Choroid plexus epithelial cell (primary cell): ENCODE data around the gene C1R.
A peak's percentile ranks its signal among the peaks of the same experiment; 100 is the strongest.
"Not testable (repeated sequence)": the region's sequence is repeated elsewhere in the genome, so short reads cannot be mapped to it uniquely, and the experiment has no call there.

Experiments
- DNase-seq: peaks from one replicate; pipeline ENCODE4 v3.0.0-alpha.2; 2010; ENCODE audit warnings: low read depth
- H3K4me3 ChIP-seq: 2 replicates; pipeline ENCODE4 v1.5.1; 2011; ENCODE audit warnings: low read depth, mild to moderate bottlenecking, control low read depth, low read length, moderate library complexity
- TF ChIP-seq, protein P1 (sequence below): conservative IDR thresholded peaks from 2 replicates; pipeline ENCODE4 v1.5.1; 2011; ENCODE audit warnings: low read depth, mild to moderate bottlenecking, control low read depth, inconsistent platforms, low read length, moderate library complexity

The C1R gene

DNA sequence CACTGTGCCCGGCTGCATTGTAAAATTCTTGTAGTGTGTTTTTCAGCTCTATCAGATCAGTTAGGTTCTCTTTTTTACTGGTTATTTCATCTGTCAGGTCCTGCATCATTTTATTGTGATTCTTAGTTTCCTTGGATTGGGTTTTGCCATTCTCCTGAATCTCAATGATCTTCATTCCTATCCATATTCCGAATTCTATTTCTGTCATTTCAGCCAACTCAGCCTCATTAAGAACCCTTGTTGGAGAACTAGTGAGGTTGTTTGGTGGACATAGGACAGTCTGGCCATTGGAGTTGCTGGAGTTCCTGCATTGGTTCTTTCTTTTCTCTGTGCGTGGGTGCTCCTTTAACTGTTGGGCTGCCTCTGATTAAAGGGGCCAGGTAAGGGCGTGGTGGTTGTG is 37.3 kb downstream of the C1R start:
- no peak for DNase-seq
- TF ChIP-seq, protein P1, sequence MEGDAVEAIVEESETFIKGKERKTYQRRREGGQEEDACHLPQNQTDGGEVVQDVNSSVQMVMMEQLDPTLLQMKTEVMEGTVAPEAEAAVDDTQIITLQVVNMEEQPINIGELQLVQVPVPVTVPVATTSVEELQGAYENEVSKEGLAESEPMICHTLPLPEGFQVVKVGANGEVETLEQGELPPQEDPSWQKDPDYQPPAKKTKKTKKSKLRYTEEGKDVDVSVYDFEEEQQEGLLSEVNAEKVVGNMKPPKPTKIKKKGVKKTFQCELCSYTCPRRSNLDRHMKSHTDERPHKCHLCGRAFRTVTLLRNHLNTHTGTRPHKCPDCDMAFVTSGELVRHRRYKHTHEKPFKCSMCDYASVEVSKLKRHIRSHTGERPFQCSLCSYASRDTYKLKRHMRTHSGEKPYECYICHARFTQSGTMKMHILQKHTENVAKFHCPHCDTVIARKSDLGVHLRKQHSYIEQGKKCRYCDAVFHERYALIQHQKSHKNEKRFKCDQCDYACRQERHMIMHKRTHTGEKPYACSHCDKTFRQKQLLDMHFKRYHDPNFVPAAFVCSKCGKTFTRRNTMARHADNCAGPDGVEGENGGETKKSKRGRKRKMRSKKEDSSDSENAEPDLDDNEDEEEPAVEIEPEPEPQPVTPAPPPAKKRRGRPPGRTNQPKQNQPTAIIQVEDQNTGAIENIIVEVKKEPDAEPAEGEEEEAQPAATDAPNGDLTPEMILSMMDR: no peak
- no peak overlapping the region for H3K4me3 ChIP-seq

DNA sequence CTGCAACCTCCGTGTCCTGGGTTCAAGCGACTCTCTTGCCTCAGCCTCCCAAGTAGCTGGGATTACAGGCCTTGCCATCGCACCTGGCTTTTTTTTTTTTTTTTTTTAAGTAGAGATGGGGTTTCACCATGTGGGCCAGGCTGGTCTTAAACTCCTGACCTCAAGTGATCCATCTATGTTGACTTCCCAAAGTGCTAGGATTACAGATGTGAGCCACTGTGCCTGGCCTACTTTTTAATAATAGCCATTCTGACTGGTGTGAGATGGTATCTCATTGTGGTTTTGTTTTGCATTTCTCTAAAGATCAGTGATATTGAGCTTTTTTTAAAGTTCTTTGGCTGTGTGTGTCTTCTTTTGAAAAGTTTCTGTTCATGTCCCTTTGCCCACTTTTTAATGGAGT is 42.3 kb downstream of the C1R start:
- not testable (repeated sequence) for H3K4me3 ChIP-seq, DNase-seq

DNA sequence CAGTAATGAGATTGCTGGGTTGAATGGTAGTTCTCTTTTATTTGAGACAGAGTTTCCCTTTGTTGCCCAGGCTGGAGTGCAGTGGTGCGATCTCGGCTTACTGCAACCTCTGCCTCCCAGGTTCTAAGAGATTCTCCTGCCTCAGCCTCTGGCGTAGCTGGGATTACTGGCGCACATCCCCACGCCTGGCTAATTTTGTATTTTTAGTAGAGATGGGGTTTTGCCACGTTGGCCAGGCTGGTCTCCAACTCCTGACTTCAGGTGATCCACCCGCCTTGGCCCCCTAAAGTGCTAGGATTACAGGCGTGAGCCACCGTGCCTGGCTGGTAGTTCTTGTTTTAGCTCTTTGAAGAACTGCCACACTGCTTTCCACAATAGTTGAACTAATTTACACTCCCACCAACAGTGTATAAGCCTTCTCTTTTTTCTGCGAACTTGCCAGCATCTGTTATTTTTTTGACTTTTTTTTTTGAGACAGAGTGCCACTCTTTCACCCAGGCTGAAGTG is 42.7 kb downstream of the C1R start:
- H3K4me3 ChIP-seq, DNase-seq: not testable (repeated sequence)

DNA sequence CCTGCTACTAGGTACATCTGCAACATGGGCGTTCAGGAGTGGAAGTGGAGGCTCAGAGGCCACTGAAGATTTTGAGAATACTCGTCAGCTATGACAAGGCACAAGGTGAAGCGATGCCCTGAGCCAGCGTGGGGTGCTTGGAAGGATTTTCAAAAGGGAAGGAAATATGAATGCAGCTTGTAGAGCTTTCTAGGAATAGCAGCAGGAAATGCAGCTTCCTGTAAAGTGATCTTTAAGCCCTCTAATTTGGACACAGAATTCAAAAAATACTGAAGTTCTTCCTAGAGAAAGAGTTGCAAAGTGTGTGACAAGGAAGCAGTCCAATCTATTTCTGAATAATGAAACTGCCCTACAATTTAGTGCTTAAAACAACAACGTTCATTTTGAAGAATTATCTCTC is 44.9 kb downstream of the C1R start:
- TF ChIP-seq, protein P1: no peak
- no peak overlapping the region for H3K4me3 ChIP-seq
- no peak for DNase-seq

DNA sequence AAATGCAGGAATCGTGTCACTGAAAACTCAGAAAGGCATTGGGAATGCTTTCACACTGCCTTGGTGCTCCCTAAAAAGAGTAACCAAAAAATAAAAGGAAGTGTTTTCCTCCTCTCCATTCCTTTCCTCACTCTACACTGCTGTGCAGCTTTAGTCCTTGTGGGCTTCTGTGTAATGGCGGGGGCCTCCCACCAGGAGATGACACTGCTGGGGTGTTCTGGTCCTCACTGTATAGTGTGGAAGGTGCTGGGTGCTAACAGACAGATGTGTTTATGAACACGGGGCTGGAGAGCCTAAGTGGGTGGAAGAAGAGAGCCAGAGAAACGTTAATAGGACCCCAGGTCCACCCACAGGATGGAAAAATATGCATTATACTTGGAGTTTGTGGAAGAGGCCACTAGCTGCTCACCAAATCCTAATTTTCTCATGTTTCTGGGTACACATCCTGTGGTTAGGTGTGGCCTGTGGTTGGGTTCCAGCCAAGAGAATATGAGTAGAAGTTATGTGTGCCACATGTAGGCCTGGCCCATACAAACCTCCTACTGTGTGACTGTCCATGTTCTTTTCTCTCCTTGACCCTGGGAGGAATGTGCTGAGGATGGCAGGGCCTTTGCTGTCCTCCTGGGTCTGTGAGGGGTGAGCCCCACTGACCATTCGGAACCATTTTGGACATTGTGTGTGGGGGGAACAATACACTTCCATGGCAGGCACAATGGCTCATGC is 45.7 kb downstream of the C1R start:
- no peak for DNase-seq
- no peak overlapping the region for H3K4me3 ChIP-seq
- TF ChIP-seq, protein P1: peak; percentile 5

DNA sequence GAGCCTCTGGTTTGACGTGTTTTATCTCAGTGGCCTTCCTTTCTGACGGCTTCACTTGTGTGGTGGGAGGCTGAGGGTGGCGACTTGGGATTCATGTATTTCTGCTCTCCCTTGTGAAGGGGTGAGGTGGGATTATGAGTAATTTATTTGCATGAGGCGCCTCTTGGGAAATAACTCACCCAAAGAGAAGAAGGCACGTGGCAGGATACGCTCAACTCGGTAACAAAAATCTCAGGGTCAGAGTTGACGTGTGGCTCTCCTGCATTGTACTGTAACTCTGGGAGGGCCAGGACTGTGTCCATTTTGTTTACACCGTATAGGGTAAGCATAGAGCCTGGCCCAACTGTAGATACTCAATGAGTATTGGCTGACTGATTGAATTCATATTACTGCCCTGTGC is 46.3 kb downstream of the C1R start:
- TF ChIP-seq, protein P1: no peak
- H3K4me3 ChIP-seq: no peak overlapping the region
- no peak for DNase-seq

DNA sequence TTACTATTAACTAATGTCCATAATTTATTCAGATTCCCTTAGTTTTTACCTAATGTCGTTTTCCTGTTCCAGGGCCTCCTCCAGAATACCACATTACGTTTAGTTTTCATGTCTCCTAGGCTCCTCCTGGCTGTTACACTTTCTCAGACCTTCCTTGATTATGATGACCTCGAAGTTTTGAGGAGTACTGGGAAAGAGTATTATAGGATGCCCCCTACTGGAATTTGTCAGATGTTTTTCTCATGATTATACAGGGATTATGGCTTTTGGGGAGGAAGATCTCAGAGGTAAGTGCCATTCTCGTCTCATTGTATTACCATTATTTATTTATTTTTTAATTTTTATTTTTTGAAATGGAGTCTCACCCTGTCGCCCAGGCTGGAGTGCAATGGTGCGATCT is 49.4 kb downstream of the C1R start:
- TF ChIP-seq, protein P1: peak; percentile 52
- no peak overlapping the region for H3K4me3 ChIP-seq
- peak; percentile 56 for DNase-seq

DNA sequence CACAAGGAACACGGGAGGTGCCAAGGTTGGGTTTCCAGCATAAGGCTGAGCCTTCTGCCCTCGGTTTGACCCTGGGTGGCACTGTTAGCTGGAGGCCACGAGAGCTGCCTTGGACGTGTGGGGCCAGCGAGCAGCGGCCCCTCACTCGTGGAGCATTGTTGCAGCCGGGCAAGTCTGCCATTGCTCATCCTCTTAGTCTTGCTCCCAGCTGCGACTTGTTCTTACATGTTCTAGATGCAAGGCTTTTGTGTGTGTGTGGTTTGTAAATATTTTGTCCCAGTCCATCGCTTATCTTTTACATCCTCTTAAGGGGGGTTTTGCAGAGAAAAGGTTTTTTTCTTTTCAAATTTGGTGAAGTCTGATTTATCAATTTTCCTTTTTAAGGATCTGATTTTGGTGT is 52.8 kb downstream of the C1R start:
- no peak for DNase-seq
- TF ChIP-seq, protein P1: no peak

More for the DNA sequence above, 52.8 kb downstream of the C1R start:
- no peak overlapping the region for H3K4me3 ChIP-seq
